ENCODE measurements around the gene CCDC9B.

CCDC9B gene

GRCh38 chr15:40317580-40317979 is 23.2 kb downstream of the CCDC9B start:
- H3K4me1 ChIP-seq (ENCODE audit: insufficient read depth, low read length): peaks cover 17% of the 10 kb centered on the region
- TF ChIP-seq CTCF (IDR thresholded peaks at IDR 0.05; ENCODE audit: borderline replicate concordance, extremely low read depth, low read length, poor library complexity, severe bottlenecking) (no peak), EZH2 (IDR thresholded peaks at IDR 0.05; ENCODE audit: borderline replicate concordance, low read depth, low read length, severe bottlenecking) (no peak)

GRCh38 chr15:40316931-40317330 is 23.8 kb downstream of the CCDC9B start:
- DNase-seq: no peak
- no peaks in the 10 kb centered on the region for H3K36me3 ChIP-seq (ENCODE audit: insufficient read depth, low read length)
- no peaks in the 10 kb centered on the region for H4K20me1 ChIP-seq (ENCODE audit: insufficient read depth, low read length)
- no peak overlapping the region for H2AFZ ChIP-seq (ENCODE audit: low read depth, low read length)
- H3K9me3 ChIP-seq (ENCODE audit: insufficient read depth, low read length, severe bottlenecking): no peaks in the 10 kb centered on the region
- ATAC-seq (ENCODE audit: insufficient read depth, low read depth): no peak
- peaks cover 8% of the 10 kb centered on the region for H3K27me3 ChIP-seq (ENCODE audit: insufficient read depth, low read length, poor library complexity)
- H3K4me1 ChIP-seq (ENCODE audit: insufficient read depth, low read length): peaks cover 14% of the 10 kb centered on the region
- TF ChIP-seq CTCF (IDR thresholded peaks at IDR 0.05; ENCODE audit: borderline replicate concordance, extremely low read depth, low read length, poor library complexity, severe bottlenecking) (no peak), EZH2 (IDR thresholded peaks at IDR 0.05; ENCODE audit: borderline replicate concordance, low read depth, low read length, severe bottlenecking) (no peak)
- no peaks in the 10 kb centered on the region for H3K79me2 ChIP-seq (ENCODE audit: insufficient read depth, low read length)
- H3K9ac ChIP-seq (ENCODE audit: low read depth, low read length): no peak overlapping the region
- H3K4me2 ChIP-seq (ENCODE audit: insufficient read depth, low read length): no peak overlapping the region
- H3K27ac ChIP-seq (ENCODE audit: low read length): no peak overlapping the region
- no peak overlapping the region for H3K4me3 ChIP-seq (ENCODE audit: low read depth in 1 of 2, low read length in 2 of 2)

More at GRCh38 chr15:40317580-40317979, 23.2 kb downstream of the CCDC9B start:
- no peak overlapping the region for H3K4me3 ChIP-seq (ENCODE audit: low read depth in 1 of 2, low read length in 2 of 2)
- H3K27me3 ChIP-seq (ENCODE audit: insufficient read depth, low read length, poor library complexity): peaks cover 8% of the 10 kb centered on the region
- DNase-seq: no peak
- no peaks in the 10 kb centered on the region for H3K79me2 ChIP-seq (ENCODE audit: insufficient read depth, low read length)
- H3K9me3 ChIP-seq (ENCODE audit: insufficient read depth, low read length, severe bottlenecking): no peaks in the 10 kb centered on the region
- no peak overlapping the region for H2AFZ ChIP-seq (ENCODE audit: low read depth, low read length)
- no peak overlapping the region for H3K4me2 ChIP-seq (ENCODE audit: insufficient read depth, low read length)
- H3K36me3 ChIP-seq (ENCODE audit: insufficient read depth, low read length): no peaks in the 10 kb centered on the region
- no peaks in the 10 kb centered on the region for H4K20me1 ChIP-seq (ENCODE audit: insufficient read depth, low read length)
- no peak for ATAC-seq (ENCODE audit: insufficient read depth, low read depth)
- H3K27ac ChIP-seq (ENCODE audit: low read length): no peak overlapping the region
- no peak overlapping the region for H3K9ac ChIP-seq (ENCODE audit: low read depth, low read length)

GRCh38 chr15:40314723-40315276 is 25.9 kb downstream of the CCDC9B start:
- no peaks in the 10 kb centered on the region for H3K79me2 ChIP-seq (ENCODE audit: insufficient read depth, low read length)
- no peak overlapping the region for H3K27ac ChIP-seq (ENCODE audit: low read length)
- TF ChIP-seq CTCF (IDR thresholded peaks at IDR 0.05; ENCODE audit: borderline replicate concordance, extremely low read depth, low read length, poor library complexity, severe bottlenecking) (no peak), EZH2 (IDR thresholded peaks at IDR 0.05; ENCODE audit: borderline replicate concordance, low read depth, low read length, severe bottlenecking) (no peak)
- H2AFZ ChIP-seq (ENCODE audit: low read depth, low read length): no peak overlapping the region
- peaks cover 11% of the 10 kb centered on the region for H3K4me1 ChIP-seq (ENCODE audit: insufficient read depth, low read length)
- H3K9ac ChIP-seq (ENCODE audit: low read depth, low read length): no peak overlapping the region
- DNase-seq (no peak), ATAC-seq (ENCODE audit: insufficient read depth, low read depth) (no peak)
- no peak overlapping the region for H3K4me3 ChIP-seq (ENCODE audit: low read depth in 1 of 2, low read length in 2 of 2)
- no peak overlapping the region for H3K4me2 ChIP-seq (ENCODE audit: insufficient read depth, low read length)
- H3K9me3 ChIP-seq (ENCODE audit: insufficient read depth, low read length, severe bottlenecking): no peaks in the 10 kb centered on the region
- peaks cover 8% of the 10 kb centered on the region for H3K27me3 ChIP-seq (ENCODE audit: insufficient read depth, low read length, poor library complexity)
- no peaks in the 10 kb centered on the region for H3K36me3 ChIP-seq (ENCODE audit: insufficient read depth, low read length)
- no peaks in the 10 kb centered on the region for H4K20me1 ChIP-seq (ENCODE audit: insufficient read depth, low read length)

All from DND-41 (cell line).